ENCODE measurements around the gene ULBP3. TPM values are rescaled to one million over a fixed set of nuclear protein-coding genes. Genes with fewer than 3 reads are reported as not detected.

ULBP3 gene
- total and polyA plus RNA-seq, 2 of the 13 experiments (the other 11 are each of a cell fraction or from before 2014, with no cell fraction given), result 0.42 to 0.48 TPM

GRCh38 chr6:150026976-150027805 lies 41.7 kb downstream of the ULBP3 start:
- TF ChIP-seq SAFB2 (CRISPR knock-in tag; IDR thresholded peaks at IDR 0.05; ENCODE audit: borderline replicate concordance, low read depth) (no peak), ZNF788 (CRISPR knock-in tag; IDR thresholded peaks at IDR 0.05; ENCODE audit: borderline replicate concordance) (no peak), ZNF687 (CRISPR knock-in tag; IDR thresholded peaks at IDR 0.05) (peak; percentile 8; the same call in 1 of the 2 replicates)
- no peaks in the 10 kb centered on the region for H3K9me3 ChIP-seq (ENCODE audit: low read length)
- in situ Hi-C loops (cut with HindIII; ENCODE audit: extremely low pct_ligation_motif_present, low pct_unique_long_range_greater_than_20kb), result loop anchor here (5.0 kb wide), 1 partner anchor 95 kb away; no protein-coding TSS in a partner anchor
- FAIRE-seq (no peak), DNase-seq (ENCODE audit: low spot score) (no peak), ATAC-seq (no peak)
- CTCF ChIA-PET (ENCODE audit: low intra/inter-chr PET ratio, low total read pairs), result no interaction called here
- POLR2A ChIA-PET, result no interaction called here
- 7% methylated on average over 9 of the region's 9 CpGs for WGBS (ENCODE audit: low lambda C conversion rate)
- no peaks in the 10 kb centered on the region for H3K4me1 ChIP-seq (ENCODE audit: insufficient read depth, low read length)
- intact Hi-C loops (cut with micrococcal nuclease; ENCODE audit: unreplicated experiment), result no loop called here
- no peak overlapping the region for H3K9ac ChIP-seq (ENCODE audit: insufficient read depth, low read depth, low read length)
- H2AFZ ChIP-seq (ENCODE audit: low read length), result no peak overlapping the region
- H3K4me3 ChIP-seq (replicated peaks in 1 of 3; ENCODE audit: insufficient read depth in 1 of 3, low read depth in 2 of 3, low read length in 3 of 3), result no peak overlapping the region
- H4K20me1 ChIP-seq (ENCODE audit: insufficient read depth, low read length), result no peaks in the 10 kb centered on the region
- no TSS peak for BruUV-seq (replicated peaks)
- peaks cover 9 to 51% of the 10 kb centered on the region in 2 experiments for H3K27me3 ChIP-seq (ENCODE audit: control insufficient read depth in 1 of 2, insufficient read depth in 2 of 2, low read length in 2 of 2)
- no peaks in the 10 kb centered on the region for H3K36me3 ChIP-seq (replicated peaks in 1 of 2; ENCODE audit: control insufficient read depth in 1 of 2, insufficient read depth in 2 of 2, low read length in 2 of 2)
- no peaks in the 10 kb centered on the region for H3K79me2 ChIP-seq (ENCODE audit: insufficient read depth, low read length)
- no peak overlapping the region for H3K27ac ChIP-seq (ENCODE audit: extremely low read length, insufficient read depth, low read length)
- H3K4me2 ChIP-seq (ENCODE audit: low read depth, low read length), result no peak overlapping the region
